A172 (cell line): ENCODE data around the gene UGCG. TPM values are rescaled to one million over a fixed set of nuclear protein-coding genes. Genes with fewer than 3 reads are reported as not detected.
"Not testable (repeated sequence)": the region's sequence is repeated elsewhere in the genome, so short reads cannot be mapped to it uniquely, and the experiment has no call there.

Experiments
- DNase-seq: peaks from one replicate; pipeline ENCODE4 v3.0.0-alpha.2; 2015; ENCODE audit warnings: low spot score
- total RNA-seq: library from RNA; depleted of rRNA; stranded (reverse); fragments of >200 nt; shearing (Covaris generic); gene quantifications from 2 replicates; pipeline ENCODE4 v1.2.3, GENCODE V29; 2014; rRNA removed

Gene UGCG
- total RNA-seq, result 64.6 and 80.7 TPM in 2 replicates

DNA sequence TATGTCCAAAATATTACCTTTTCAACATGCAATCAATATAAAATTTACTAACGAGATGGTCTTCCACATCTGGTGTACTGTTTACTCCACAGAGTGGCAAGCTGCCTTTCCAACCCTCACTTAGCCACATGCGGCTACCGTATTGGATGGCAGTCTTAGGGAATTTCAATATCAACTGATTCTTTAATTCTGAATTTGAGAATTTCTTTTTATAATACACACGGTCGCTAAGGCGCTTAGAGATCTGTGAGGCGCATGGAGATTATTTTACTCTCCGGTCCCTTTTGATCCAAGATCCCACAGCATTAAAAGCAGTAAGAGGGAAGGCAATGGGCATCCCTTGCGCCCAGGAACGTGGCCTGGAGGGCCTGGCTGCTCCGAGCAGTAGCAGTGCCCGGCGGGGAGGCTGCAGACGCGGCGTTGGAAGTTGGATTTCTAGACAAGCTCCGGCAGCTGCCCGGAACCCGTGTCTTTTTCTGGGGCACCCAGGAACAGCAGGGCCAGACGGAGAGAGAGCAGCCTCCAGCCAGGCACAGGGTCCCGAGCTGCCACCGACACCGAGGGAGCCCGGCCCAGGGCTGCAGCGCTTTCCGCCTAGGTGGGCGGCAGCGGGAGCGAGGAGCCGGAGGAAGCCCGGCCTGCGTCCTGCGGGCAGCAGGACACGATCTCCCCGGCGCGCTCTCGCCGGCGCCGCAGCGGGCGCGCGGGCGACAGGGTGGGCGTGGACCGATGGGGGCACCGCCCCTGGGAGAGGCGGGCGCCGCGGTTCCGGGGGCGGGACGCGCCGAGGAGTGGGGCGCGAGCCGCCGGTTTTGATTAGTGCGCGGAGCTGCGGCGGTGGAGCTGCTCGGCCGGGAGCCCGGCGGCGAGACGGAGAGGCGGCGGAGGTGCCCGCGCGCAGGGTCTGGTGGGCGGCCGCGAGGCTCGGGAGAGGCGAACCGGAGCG is at the start of gene UGCG:
TSS of gene UGCG (plus strand) at position 819 of the 946 bp plus-strand sequence. CDS start 402 bp downstream, outside the sequence.
- peak; percentile 55 for DNase-seq

DNA sequence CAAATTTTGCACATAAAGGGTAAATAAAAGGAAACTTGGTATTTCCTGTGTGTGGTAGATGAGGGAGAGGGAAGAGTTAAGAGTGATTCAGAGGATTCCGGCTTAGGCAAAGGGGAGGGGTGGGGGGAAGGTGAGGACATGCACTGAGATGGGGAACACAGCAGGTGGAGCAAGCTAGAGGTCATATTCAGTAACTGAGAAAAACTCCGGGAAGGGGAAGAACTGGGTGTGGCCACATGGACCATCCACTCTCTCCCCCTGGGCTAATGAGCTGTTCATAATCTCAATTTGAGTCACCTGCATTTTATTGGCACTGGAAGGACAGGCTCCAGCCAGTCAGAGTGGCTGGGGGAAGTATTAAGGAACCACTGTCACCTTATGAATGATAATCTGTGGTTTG is 45.1 kb upstream of the UGCG start:
- peak; percentile 82 for DNase-seq

DNA sequence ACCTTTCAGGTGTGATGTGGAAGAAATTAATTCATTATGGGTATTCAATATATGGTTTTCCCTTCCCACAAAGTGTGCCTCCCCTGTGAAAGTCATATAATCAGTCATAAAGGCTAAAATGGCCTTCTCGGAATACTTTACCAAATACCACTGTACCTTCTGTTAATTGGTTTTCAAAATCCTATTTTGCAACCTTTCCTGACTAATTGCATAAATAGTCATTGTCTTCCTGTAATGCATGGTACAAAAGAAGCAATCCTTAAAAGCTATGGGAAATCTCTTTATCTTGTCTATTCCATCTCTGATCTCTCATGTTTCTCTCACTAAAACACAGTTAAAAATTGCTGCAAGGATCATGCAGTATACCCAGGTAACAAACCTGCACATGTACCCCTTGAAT is 44.3 kb upstream of the UGCG start:
- no peak for DNase-seq

DNA sequence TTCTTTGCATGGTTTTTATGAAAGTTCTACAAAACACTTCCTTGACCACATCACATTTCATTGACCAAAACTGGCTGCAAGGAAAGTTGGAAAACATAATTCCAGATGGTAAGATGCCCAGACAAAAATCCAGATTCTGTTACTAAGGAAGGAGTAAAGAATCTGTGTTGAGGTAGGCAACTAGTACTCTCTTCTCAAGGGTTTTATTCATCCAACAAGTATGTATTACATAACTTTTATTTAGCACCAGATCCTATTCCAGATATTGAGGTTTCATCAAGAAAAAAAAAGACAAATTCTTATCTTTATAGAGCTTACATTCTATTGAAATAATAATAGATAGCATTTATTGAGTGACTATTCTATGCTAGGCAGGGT is 43.2 kb upstream of the UGCG start:
- no peak for DNase-seq

DNA sequence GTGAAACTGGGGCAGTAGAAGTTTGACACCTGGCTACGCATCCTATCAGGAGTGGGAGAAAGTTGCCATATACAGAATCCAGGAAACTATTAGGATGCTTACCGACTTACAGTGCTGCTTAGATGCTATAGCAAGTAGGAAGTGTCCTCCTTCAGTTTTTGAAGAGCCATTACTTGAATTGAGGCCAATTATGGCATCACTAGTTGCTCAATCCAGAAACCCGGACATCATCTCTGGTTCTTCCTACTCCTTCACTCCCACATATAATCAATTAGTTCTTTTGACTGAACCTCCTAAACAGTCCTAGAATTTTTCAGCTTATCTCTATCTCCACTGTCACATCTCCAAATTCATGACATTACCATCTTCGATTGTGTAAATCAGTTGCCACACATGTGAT is 41.8 kb upstream of the UGCG start:
- DNase-seq, result no peak

DNA sequence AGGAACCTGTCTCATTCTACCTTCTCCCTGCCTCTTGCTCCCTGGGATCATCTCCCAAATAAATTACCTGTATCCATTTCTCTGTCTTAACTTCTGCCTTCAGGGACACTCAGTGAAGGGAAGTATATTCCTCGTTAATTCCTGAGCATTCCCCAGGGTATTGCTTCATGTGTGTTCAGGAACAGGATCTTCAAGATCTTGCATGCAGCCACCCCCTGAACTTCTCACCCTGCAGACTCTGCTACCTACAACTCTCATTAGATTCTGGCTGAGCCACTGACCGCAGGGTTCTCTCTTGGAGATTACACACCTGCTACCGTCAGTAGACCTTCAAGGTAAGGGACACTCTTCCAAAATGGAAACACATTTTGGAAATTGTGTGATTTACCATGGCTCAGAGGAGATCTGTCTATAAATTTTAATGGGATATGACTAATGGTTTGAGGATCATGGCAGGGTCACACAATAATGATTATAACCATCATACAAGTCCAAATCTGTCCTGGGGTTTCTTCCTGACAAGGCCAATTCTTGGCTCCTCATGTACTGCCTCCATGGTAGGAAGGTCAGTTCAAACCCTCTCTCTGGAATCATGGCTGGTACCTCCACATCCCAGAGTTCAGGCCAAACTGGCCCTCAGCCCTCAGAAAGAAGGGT is 38.9 kb upstream of the UGCG start:
- no peak for DNase-seq

DNA sequence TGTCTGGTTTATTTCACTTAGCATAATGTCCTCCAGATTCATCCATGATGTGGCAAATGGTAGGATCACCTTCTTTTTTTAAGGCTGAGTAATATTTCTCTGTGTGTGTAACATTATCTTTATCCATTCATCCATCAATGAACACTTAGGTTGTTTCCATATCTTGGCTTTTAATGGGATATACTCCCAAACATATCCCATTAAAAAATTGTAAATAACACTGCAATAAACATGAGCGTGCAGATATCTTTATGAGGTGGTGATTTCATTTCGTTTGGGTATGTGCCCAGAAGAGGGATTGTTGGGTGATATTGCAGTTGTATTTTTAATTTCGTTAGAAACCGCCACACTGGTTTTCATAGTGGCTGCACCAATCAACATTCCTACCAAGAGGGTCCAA is 36.2 kb upstream of the UGCG start:
- no peak for DNase-seq

DNA sequence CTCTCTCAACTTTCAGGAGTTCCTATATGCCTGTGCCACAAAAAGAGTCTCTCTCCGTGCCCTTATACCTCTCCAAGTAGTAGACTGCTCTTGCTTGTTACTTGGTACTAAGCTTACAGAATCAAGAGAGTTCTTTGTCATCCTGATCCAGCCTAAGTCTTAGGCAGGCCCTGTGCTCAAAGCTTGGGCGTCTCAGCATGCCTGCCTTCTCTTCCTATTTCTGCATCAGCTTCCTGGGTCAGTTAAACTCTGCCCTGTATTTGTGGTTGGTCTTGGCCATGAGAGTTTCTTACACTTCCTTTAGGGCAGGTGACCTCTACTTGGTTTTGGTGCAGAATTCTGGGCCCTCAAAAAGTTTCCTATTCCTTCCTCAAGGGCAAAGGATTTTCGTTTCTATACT is 33.0 kb upstream of the UGCG start:
- no peak for DNase-seq

DNA sequence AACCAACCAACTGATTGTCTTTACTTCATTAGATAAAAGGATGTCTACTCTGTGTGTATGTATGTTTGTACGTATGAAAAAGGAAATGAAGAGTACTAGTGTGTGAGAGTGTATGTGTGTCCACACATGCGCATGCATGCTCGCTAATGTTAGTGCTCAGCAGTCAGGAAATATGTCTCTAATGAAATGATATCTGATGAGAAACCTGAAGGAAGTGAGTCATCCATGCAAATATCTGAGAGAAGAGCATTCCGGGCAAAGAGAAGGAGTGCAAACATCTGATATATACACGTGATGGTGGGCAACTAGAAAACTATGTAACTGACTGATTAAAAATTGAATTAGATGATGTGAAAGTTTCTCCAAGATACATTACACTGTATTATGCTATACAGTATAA is 29.6 kb upstream of the UGCG start:
- peak; percentile 66 for DNase-seq

DNA sequence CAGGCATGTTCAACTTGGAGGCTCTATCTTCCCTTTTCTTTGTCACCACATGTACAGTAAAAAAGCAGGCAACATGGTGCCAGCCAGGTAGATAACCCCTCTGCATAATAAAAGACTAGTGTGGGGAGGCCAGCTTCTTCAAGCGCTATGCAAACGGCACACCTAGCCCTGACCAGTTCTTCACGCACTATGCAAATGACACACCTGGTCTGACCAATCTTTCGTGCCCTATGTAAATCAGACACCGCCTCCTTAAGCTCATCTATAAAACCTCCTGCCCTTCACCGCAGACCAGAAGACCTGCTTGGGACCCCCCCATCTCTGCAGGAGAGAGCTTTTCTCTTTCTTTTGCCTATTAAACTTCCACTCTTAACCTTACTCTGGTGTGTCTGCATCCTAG is 28.1 kb upstream of the UGCG start:
- no peak for DNase-seq

DNA sequence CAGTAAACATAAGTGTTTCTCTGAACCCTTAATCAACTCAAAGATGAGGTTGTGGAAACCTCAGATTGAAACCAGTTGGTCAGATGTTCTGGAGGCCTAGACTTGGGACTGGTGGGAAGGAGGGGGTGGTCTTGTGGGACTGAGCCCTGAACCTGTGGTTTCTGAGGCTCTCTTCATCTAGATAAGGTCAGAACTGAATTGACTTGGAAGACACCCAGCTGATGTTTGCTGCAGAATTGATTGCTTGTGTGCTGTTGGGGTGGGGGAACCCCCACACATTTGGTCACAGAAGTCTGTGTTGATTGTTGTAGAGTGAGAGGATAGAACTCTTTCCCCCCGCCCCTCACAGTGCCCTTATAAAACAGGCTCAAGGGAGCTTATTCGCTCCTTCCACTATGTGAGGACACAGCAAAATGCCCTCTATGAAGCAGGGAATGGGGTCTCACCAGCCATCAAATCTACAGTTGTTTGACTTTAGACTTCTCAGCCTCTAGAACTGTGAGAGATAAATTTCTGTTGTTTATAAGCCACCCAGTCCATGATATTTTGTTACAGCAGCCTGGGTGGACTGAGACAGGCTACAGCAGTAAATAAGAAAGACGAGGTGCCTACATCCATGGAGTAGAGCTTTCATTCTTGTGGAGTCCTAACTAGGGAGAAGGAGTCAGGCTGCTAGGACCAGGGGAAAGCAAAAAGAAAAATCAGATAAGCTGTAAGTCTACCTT is 25.7 kb upstream of the UGCG start:
- DNase-seq, result no peak

DNA sequence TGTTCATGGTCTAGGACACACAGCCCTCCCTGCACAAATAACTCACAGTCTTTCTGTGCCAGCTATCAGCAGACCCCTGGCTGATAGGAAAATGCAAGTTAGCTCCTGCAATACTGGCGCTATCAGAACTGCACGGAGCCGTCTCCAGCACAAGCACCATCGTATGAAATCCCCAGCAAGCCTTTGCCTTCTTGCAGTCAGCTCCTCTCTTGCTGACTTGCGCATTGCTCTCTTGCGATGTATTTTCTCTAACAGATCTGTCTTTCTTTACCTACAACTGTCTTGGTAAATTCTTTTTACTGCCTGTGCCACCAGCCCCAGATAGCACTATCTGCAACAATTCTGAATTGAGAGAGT is 25.1 kb upstream of the UGCG start:
- no peak for DNase-seq

DNA sequence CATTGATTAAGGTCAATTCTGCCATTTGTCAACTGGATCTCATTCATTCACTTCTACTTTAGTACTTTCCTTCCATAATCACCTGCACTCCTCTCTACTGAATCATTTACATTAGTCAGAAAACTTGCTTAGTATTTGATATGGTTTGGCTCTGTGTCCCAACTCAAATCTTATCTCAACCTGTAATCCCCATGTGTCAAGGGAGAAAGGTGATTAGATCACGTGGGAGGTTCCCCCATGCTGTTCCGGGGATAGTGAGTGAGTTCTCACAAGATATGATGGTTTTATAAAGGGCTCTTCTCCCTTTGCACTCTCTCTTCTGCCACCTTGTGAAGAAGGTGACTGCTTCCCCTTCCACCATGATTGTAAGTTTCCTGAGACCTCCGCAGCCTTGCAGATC is 23.7 kb upstream of the UGCG start:
- DNase-seq, result no peak

DNA sequence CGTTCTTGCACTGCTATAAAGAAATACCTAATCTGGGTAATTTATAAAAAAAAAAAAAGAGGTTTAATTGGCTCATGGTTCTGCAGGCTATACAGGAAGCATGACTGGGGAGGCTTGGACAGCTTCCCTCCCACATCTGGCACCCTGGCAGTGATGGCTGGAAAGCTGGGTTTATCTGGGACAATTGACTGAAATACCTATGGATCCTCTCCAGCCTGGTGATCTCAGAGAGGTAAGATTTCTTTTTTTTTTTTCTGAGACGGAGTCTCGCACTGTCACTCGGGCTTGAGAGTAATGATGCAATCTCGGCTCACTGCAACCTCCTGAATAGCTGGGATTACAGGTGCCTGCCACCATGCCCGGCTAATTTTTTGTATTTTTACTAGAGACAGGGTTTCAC is 22.7 kb upstream of the UGCG start:
- no peak for DNase-seq

DNA sequence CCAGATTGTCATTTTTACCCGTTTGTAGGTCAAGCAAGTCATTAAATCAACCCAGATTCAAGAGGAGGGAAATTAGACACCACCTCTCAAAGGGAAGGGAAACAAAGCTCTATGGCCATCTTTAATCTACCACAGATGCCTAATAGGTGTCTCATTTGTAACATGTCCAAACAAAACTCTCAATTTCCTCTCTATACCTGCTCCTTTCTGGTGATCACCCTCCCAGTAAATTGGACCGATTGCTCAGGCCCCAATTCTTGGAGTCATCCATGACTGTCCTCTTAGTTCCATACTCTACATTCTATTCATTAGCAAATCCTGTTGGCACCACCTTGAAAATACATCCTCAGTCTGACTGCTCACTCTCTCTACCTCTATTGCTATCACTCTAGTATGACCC is 22.1 kb upstream of the UGCG start:
- DNase-seq, result no peak

DNA sequence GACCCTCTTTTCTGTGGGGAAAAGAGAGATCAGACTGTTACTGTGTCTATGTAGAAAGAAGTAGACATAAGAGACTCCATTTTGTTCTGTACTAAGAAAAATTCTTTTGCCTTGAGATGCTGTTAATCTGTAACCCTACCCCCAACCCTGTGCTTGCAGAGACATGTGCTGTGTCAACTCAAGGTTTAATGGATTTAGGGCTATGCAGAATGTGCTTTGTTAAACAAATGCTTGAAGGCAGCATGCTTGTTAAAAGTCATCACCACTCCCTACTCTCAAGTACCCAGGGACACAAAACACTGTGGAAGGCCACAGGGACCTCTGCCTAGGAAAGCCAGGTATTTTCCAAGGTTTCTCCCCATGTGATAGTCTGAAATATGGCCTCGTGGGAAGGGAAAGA is 21.3 kb upstream of the UGCG start:
- DNase-seq, result not testable (repeated sequence)

DNA sequence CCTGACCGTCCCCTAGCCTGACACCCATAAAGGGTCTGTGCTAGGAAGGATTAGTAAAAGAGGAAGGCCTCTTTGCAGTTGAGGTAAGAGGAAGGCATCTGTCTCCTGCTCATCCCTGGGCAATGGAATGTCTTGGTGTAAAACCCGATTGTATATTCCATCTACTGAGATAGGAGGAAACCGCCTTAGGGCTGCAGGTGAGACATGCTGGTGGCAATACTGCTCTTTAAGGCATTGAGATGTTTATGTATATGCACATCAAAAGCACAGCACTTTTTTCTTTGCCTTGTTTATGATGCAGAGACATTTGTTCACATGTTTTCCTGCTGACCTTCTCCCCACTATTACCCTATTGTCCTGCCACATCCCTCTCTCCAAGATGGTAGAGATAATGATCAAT is 20.9 kb upstream of the UGCG start:
- DNase-seq, result not testable (repeated sequence)

DNA sequence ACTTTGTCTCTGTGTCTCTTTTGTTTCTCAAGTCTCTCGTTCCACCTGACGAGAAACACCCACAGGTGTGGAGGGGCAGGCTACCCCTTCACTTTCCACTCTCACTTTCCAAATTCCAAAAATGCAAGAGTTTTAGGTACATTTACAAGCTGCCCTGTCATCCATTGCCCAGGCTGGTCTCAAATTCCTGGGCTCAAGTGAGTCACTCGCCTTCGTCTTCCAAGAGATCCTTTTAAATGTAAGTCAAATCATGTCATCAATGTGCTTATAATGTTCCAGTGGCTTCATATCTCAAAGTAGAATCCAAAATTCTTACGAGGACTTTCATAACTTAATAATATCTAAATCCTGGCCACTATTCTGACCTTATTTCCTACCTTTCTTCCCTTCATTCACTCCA is 20.4 kb upstream of the UGCG start:
- no peak for DNase-seq

DNA sequence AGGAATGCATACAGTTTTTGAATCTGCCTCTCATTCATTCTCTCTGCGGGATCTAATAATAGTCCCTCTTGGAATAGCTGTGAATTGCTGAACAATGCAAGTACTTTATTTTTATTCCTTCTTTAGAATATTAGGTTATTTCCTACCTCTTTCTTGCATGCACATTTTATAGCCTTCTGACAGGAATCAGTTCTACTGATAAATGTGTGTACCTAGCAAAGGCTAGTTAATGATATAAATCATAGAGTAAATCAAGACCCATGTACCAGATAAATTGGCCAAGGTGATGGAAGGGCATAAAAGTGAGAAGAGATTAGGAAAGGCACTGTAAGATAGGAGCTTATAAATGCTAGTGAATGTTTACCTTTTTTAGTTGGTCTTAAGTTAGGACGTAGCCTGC is 19.2 kb upstream of the UGCG start:
- no peak for DNase-seq

DNA sequence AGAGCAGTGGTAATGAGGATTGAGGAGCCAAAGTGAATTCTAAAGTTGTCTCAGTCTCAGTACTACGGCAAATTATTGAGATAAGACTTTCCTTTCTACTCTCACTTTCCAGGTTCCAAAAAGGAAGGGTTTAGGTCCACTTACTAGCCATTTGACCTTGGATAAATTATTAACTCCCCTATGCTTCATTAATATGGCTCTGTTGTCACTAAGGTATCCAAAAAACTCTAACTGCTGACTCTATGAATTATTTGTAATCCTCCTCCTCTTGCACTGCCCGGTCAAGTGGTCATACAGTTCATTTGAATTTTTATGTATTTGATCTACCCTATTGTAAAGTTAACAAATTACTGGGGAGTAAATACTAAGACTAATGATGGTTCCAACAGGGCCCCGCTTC is 17.7 kb upstream of the UGCG start:
- no peak for DNase-seq

DNA sequence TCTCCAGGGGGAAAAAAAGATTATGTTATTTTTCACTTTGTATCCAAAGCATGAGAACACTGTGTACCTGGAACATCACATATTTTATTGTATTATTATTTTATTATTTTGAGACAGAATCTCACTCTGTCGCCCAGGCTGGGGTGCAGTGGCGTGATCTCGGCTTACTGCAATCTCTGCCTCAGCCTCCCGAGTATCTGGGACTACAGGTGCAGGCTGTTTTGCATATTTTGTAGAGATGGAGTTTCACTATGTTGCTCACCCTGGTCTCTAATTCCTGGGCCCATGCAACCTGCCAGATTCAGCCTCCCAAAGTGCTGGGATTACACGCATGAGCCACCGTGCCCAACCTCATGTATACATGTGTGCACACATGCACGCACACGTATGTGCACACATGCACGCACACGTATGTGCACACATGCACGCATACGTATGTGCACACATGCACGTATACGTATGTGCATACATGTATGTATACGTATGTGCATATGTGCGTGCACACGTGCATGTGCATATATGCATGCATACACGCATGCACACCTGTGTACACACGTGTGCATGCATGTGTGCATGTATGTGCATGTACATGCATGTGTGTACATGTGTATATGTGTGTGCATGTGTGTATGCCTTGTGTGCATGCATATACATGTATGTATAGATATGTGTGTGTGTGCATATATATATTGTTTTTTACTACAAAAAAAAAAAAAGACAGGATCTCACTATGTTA is 9.5 kb upstream of the UGCG start:
- DNase-seq, result no peak

DNA sequence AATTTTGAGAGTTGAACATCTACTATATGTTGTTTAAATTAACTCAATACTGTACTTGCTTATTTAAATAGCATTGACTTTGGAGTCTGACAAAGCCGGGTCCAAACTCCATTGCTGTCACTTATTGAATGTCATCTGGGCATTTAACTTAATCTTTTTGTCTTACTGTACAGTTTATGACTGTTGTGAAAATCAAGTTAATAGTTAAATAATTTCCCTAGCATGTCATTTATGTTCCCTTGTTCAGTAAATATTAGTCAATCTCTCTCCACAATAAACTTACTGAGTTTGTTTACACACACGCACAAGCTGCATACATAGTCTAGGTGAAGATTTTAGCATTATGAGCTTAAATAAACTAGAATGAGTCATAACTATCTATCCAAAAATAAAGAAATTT is 6.3 kb upstream of the UGCG start:
- no peak for DNase-seq
